ENCODE measurements around the gene RFPL2. TPM values are rescaled to one million over a fixed set of nuclear protein-coding genes. Genes with fewer than 3 reads are reported as not detected.

Gene RFPL2
- not detected in 2 replicates for total RNA-seq (2012; rRNA removed)

- Histone ChIP-seq H3K9me3 (replicated peaks; ENCODE audit: low read length) (no peaks in the 10 kb centered on the region), H3K4me3 (ENCODE audit: low read length) (no peak within 1 kb of the TSS), H3K4me1 (ENCODE audit: control insufficient read depth, insufficient read depth, low read length) (no peaks in the 10 kb centered on the region)
Observed at GRCh38 chr22:32204856-32205722, at the start of gene RFPL2. Gene RFPL2 (minus strand): TSS chr22:32205073. CDS start chr22:32202451, 2,622 bp downstream.

GRCh38 chr22:32249231-32249630 lies 44.4 kb upstream of the RFPL2 start:
- Histone ChIP-seq H3K9ac (ENCODE audit: low read depth, low read length) (no peak overlapping the region), H3K4me1 (ENCODE audit: control insufficient read depth, insufficient read depth, low read length) (no peaks in the 10 kb centered on the region), H3K36me3 (ENCODE audit: insufficient read depth, low read length) (no peaks in the 10 kb centered on the region), H3K9me3 (replicated peaks; ENCODE audit: low read length) (no peaks in the 10 kb centered on the region), H3K4me2 (ENCODE audit: low read length) (no peak overlapping the region), H3K4me3 (ENCODE audit: low read length) (no peak overlapping the region), H3K27me3 (ENCODE audit: control insufficient read depth, insufficient read depth, low read length) (peaks cover 4% of the 10 kb centered on the region)

More at GRCh38 chr22:32204856-32205722, at the start of gene RFPL2:
- no peak within 1 kb of the TSS for H3K9ac ChIP-seq (ENCODE audit: low read depth, low read length)
- peaks cover 24% of the 10 kb centered on the region for H3K27me3 ChIP-seq (ENCODE audit: control insufficient read depth, insufficient read depth, low read length)
- H3K4me2 ChIP-seq (ENCODE audit: low read length): peak within 1 kb of the TSS; percentile 35
- no peaks in the 10 kb centered on the region for H3K36me3 ChIP-seq (ENCODE audit: insufficient read depth, low read length)

- H3K9ac ChIP-seq (ENCODE audit: low read depth, low read length): no peak overlapping the region
- H3K4me1 ChIP-seq (ENCODE audit: control insufficient read depth, insufficient read depth, low read length): no peaks in the 10 kb centered on the region
- H3K4me2 ChIP-seq (ENCODE audit: low read length): no peak overlapping the region
- H3K4me3 ChIP-seq (ENCODE audit: low read length): no peak overlapping the region
- no peaks in the 10 kb centered on the region for H3K36me3 ChIP-seq (ENCODE audit: insufficient read depth, low read length)
- no peaks in the 10 kb centered on the region for H3K9me3 ChIP-seq (replicated peaks; ENCODE audit: low read length)
- H3K27me3 ChIP-seq (ENCODE audit: control insufficient read depth, insufficient read depth, low read length): peaks cover 4% of the 10 kb centered on the region
Observed at GRCh38 chr22:32248276-32248675, 43.4 kb upstream of the RFPL2 start.

- no peak overlapping the region for H3K4me2 ChIP-seq (ENCODE audit: low read length)
- H3K4me3 ChIP-seq (ENCODE audit: low read length): no peak overlapping the region
- H3K27me3 ChIP-seq (ENCODE audit: control insufficient read depth, insufficient read depth, low read length): peaks cover 4% of the 10 kb centered on the region
- H3K9ac ChIP-seq (ENCODE audit: low read depth, low read length): no peak overlapping the region
- no peaks in the 10 kb centered on the region for H3K9me3 ChIP-seq (replicated peaks; ENCODE audit: low read length)
- no peaks in the 10 kb centered on the region for H3K36me3 ChIP-seq (ENCODE audit: insufficient read depth, low read length)
- H3K4me1 ChIP-seq (ENCODE audit: control insufficient read depth, insufficient read depth, low read length): no peaks in the 10 kb centered on the region
Observed at GRCh38 chr22:32246166-32246565, 41.3 kb upstream of the RFPL2 start.

- Histone ChIP-seq H3K4me3 (ENCODE audit: low read length) (no peak overlapping the region), H3K4me2 (ENCODE audit: low read length) (no peak overlapping the region), H3K9ac (ENCODE audit: low read depth, low read length) (no peak overlapping the region), H3K27me3 (ENCODE audit: control insufficient read depth, insufficient read depth, low read length) (peaks cover 4% of the 10 kb centered on the region), H3K4me1 (ENCODE audit: control insufficient read depth, insufficient read depth, low read length) (no peaks in the 10 kb centered on the region), H3K9me3 (replicated peaks; ENCODE audit: low read length) (no peaks in the 10 kb centered on the region), H3K36me3 (ENCODE audit: insufficient read depth, low read length) (no peaks in the 10 kb centered on the region)
Observed at GRCh38 chr22:32245042-32245441, 40.2 kb upstream of the RFPL2 start.

GRCh38 chr22:32244547-32244946 lies 39.7 kb upstream of the RFPL2 start:
- Histone ChIP-seq H3K36me3 (ENCODE audit: insufficient read depth, low read length) (no peaks in the 10 kb centered on the region), H3K4me3 (ENCODE audit: low read length) (no peak overlapping the region), H3K4me2 (ENCODE audit: low read length) (no peak overlapping the region), H3K4me1 (ENCODE audit: control insufficient read depth, insufficient read depth, low read length) (no peaks in the 10 kb centered on the region), H3K27me3 (ENCODE audit: control insufficient read depth, insufficient read depth, low read length) (peaks cover 4% of the 10 kb centered on the region), H3K9ac (ENCODE audit: low read depth, low read length) (no peak overlapping the region), H3K9me3 (replicated peaks; ENCODE audit: low read length) (no peaks in the 10 kb centered on the region)

GRCh38 chr22:32240461-32240860 lies 35.6 kb upstream of the RFPL2 start:
- no peaks in the 10 kb centered on the region for H3K27me3 ChIP-seq (ENCODE audit: control insufficient read depth, insufficient read depth, low read length)
- no peaks in the 10 kb centered on the region for H3K4me1 ChIP-seq (ENCODE audit: control insufficient read depth, insufficient read depth, low read length)
- no peak overlapping the region for H3K4me3 ChIP-seq (ENCODE audit: low read length)
- no peak overlapping the region for H3K4me2 ChIP-seq (ENCODE audit: low read length)
- no peak overlapping the region for H3K9ac ChIP-seq (ENCODE audit: low read depth, low read length)
- H3K9me3 ChIP-seq (replicated peaks; ENCODE audit: low read length): no peaks in the 10 kb centered on the region
- H3K36me3 ChIP-seq (ENCODE audit: insufficient read depth, low read length): no peaks in the 10 kb centered on the region

- Histone ChIP-seq H3K4me1 (ENCODE audit: control insufficient read depth, insufficient read depth, low read length) (no peaks in the 10 kb centered on the region), H3K4me3 (ENCODE audit: low read length) (no peak overlapping the region), H3K9me3 (replicated peaks; ENCODE audit: low read length) (no peaks in the 10 kb centered on the region), H3K4me2 (ENCODE audit: low read length) (no peak overlapping the region), H3K9ac (ENCODE audit: low read depth, low read length) (no peak overlapping the region), H3K36me3 (ENCODE audit: insufficient read depth, low read length) (no peaks in the 10 kb centered on the region), H3K27me3 (ENCODE audit: control insufficient read depth, insufficient read depth, low read length) (no peaks in the 10 kb centered on the region)
Observed at GRCh38 chr22:32237906-32238305, 33.0 kb upstream of the RFPL2 start.

GRCh38 chr22:32236970-32237369 lies 32.1 kb upstream of the RFPL2 start:
- no peaks in the 10 kb centered on the region for H3K36me3 ChIP-seq (ENCODE audit: insufficient read depth, low read length)
- no peaks in the 10 kb centered on the region for H3K27me3 ChIP-seq (ENCODE audit: control insufficient read depth, insufficient read depth, low read length)
- H3K9ac ChIP-seq (ENCODE audit: low read depth, low read length): no peak overlapping the region
- H3K9me3 ChIP-seq (replicated peaks; ENCODE audit: low read length): no peaks in the 10 kb centered on the region
- no peak overlapping the region for H3K4me2 ChIP-seq (ENCODE audit: low read length)
- no peaks in the 10 kb centered on the region for H3K4me1 ChIP-seq (ENCODE audit: control insufficient read depth, insufficient read depth, low read length)
- H3K4me3 ChIP-seq (ENCODE audit: low read length): no peak overlapping the region

GRCh38 chr22:32233091-32233490 lies 28.2 kb upstream of the RFPL2 start:
- no peak overlapping the region for H3K4me2 ChIP-seq (ENCODE audit: low read length)
- H3K9me3 ChIP-seq (replicated peaks; ENCODE audit: low read length): no peaks in the 10 kb centered on the region
- no peaks in the 10 kb centered on the region for H3K4me1 ChIP-seq (ENCODE audit: control insufficient read depth, insufficient read depth, low read length)
- H3K36me3 ChIP-seq (ENCODE audit: insufficient read depth, low read length): no peaks in the 10 kb centered on the region
- no peak overlapping the region for H3K9ac ChIP-seq (ENCODE audit: low read depth, low read length)
- H3K4me3 ChIP-seq (ENCODE audit: low read length): no peak overlapping the region
- H3K27me3 ChIP-seq (ENCODE audit: control insufficient read depth, insufficient read depth, low read length): peaks cover 8% of the 10 kb centered on the region

GRCh38 chr22:32232191-32232830 lies 27.4 kb upstream of the RFPL2 start:
- H3K4me2 ChIP-seq (ENCODE audit: low read length): no peak overlapping the region
- H3K9me3 ChIP-seq (replicated peaks; ENCODE audit: low read length): no peaks in the 10 kb centered on the region
- no peak overlapping the region for H3K4me3 ChIP-seq (ENCODE audit: low read length)
- H3K27me3 ChIP-seq (ENCODE audit: control insufficient read depth, insufficient read depth, low read length): peaks cover 8% of the 10 kb centered on the region
- no peaks in the 10 kb centered on the region for H3K4me1 ChIP-seq (ENCODE audit: control insufficient read depth, insufficient read depth, low read length)
- H3K36me3 ChIP-seq (ENCODE audit: insufficient read depth, low read length): no peaks in the 10 kb centered on the region
- no peak overlapping the region for H3K9ac ChIP-seq (ENCODE audit: low read depth, low read length)

Measured in skeletal muscle satellite cell (primary cell).